Measurements from ENCODE around the gene CCDC93. TPM values are rescaled to one million over a fixed set of nuclear protein-coding genes. Genes with fewer than 3 reads are reported as not detected.

Gene CCDC93
- total RNA-seq, 4 donors from 2014 or later: 17.3 to 30.3 (median 23.6) TPM

DNA sequence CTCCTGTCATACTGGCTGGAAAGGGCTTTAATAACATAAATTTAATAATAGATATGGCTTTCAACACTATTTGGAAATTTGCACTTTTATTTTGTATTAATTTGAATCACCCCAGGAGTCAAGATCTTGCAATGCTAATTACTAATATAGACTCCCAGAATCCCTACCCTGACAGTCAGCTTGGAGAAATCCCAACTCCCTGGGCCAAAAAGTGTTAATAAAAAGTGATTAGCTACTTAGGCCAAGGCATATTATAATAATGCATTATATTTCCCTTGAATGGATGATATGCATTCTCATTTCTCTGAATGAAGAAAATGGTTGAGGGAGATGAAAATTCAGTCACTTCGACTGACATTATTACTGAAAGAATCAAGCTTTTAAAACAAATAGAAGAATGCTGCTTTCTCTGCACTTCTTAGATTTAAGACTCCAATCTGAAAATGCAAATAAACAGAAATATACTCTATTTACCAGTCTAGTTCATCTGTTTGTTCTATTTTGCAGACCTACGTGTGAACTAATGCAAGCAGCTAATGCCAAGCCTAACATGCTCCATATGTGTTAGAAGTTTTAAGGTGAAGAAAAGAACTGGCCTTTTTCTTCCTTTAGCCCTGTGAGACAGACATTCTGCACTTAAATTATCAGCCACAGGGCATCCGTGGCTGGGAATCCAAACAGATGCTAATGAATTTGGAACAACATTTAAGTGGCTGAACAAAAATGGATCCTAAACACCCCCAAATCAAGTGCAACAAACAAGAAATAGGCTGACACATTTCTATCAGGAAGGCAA lies 40.5 kb upstream of the CCDC93 start:
- Histone ChIP-seq H3K9me3 (no peaks in the 10 kb centered on the region), H3K4me3 (no peak overlapping the region), H3K27me3 (peaks cover 0 to 21% of the 10 kb centered on the region in 2 donors), H3K36me3 (no peaks in the 10 kb centered on the region), H3K27ac (no peak overlapping the region), H3K4me1 (peaks cover 0 to 12% (median 4%) of the 10 kb centered on the region in 4 donors)
- WGBS, 2 donors: 42 to 64% methylated on average over 3 of the region's 3 CpGs
- no peak for TF ChIP-seq EP300 (IDR thresholded peaks at IDR 0.05)
- no peak for TF ChIP-seq POLR2A (IDR thresholded peaks at IDR 0.05)
- TF ChIP-seq, protein P1, sequence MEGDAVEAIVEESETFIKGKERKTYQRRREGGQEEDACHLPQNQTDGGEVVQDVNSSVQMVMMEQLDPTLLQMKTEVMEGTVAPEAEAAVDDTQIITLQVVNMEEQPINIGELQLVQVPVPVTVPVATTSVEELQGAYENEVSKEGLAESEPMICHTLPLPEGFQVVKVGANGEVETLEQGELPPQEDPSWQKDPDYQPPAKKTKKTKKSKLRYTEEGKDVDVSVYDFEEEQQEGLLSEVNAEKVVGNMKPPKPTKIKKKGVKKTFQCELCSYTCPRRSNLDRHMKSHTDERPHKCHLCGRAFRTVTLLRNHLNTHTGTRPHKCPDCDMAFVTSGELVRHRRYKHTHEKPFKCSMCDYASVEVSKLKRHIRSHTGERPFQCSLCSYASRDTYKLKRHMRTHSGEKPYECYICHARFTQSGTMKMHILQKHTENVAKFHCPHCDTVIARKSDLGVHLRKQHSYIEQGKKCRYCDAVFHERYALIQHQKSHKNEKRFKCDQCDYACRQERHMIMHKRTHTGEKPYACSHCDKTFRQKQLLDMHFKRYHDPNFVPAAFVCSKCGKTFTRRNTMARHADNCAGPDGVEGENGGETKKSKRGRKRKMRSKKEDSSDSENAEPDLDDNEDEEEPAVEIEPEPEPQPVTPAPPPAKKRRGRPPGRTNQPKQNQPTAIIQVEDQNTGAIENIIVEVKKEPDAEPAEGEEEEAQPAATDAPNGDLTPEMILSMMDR (IDR thresholded peaks at IDR 0.05): no peak
- DNase-seq (ENCODE audit: low spot score in 2 of 2): no peak

DNA sequence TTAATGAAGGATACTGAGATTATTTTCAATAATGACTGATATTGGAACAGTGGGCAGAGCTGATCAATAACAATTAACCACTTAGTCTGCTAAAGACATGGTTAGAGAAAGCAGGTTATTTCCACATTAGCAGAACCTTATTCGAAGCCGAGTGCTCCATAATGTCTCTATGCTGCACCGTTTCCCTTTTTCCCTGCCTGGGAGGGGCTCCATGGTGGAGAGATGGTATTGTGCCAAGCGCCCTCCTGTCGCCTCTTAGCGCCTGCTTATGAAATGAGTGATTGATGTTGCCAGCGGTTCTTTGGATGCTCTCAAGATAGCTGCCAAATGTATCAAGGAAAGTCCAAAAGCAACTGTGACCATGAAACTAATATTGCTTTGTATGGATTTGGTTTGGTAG lies 39.8 kb upstream of the CCDC93 start:
- no peaks in the 10 kb centered on the region for H3K9me3 ChIP-seq
- 70 to 79% methylated on average over 7 of the region's 7 CpGs for WGBS, 2 donors
- no peak overlapping the region for H3K27ac ChIP-seq
- DNase-seq (ENCODE audit: low spot score in 2 of 2): no peak
- peaks cover 0 to 28% of the 10 kb centered on the region in 2 donors for H3K27me3 ChIP-seq
- TF ChIP-seq EP300 (IDR thresholded peaks at IDR 0.05) (no peak), POLR2A (IDR thresholded peaks at IDR 0.05) (no peak)
- TF ChIP-seq, protein P1 (IDR thresholded peaks at IDR 0.05): no peak
- H3K36me3 ChIP-seq: no peaks in the 10 kb centered on the region
- peaks cover 0 to 5% (median 2%) of the 10 kb centered on the region in 4 donors for H3K4me1 ChIP-seq
- H3K4me3 ChIP-seq: no peak overlapping the region

DNA sequence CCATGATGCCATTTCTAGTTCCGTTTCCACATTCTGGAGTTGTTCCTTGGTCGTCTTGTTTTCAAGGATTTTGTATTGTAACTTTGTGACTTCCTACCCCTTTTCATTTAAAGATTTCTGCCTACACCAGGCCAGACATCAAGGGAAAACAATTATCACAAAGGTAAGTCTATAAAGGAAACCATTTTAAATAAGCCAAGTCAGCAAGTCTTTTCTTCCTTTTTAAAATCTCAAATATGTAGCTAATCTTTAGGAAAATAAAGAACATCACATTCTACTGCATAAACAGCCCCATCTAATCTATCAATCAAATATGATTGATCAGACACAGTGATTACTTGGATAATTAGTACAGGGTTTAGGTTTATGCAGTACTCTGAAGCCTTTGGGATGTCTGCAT lies 38.6 kb upstream of the CCDC93 start:
- H3K27me3 ChIP-seq: peaks cover 0 to 34% of the 10 kb centered on the region in 2 donors
- WGBS, 2 donors: 81 to 82% methylated on average over 2 of the region's 2 CpGs
- no peaks in the 10 kb centered on the region for H3K9me3 ChIP-seq
- no peak for DNase-seq (ENCODE audit: low spot score in 2 of 2)
- TF ChIP-seq POLR2A (IDR thresholded peaks at IDR 0.05): no peak
- TF ChIP-seq EP300 (IDR thresholded peaks at IDR 0.05): no peak
- TF ChIP-seq, protein P1 (IDR thresholded peaks at IDR 0.05): no peak
- peaks cover 0 to 6% (median 2%) of the 10 kb centered on the region in 4 donors for H3K4me1 ChIP-seq
- H3K36me3 ChIP-seq: no peaks in the 10 kb centered on the region
- H3K27ac ChIP-seq: no peak overlapping the region
- H3K4me3 ChIP-seq: no peak overlapping the region

DNA sequence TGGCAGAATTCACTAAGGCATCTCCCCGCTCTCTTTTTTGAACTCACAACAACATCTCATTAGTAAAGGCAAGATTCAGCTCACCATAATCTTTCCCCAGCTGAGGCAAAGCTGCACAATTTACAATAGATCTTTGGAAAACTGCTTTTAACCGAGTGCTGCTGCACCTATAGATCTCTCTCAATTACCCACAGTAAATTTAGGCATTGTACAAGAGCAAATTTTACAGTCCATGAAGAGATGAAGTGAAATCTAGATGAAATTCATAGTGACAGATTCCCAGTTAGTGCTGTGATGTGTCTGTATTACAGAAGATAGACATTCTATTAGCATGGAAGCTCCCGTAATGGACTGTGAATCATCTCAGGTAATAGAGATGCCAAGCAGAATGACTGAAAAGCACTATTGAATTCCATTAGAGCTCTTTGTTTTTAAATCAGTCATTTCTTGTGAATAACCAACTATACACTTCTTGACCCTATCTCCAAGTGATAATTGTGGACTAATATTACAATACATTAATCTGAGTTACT lies 38.0 kb upstream of the CCDC93 start:
- H3K4me3 ChIP-seq: no peak overlapping the region
- H3K9me3 ChIP-seq: no peaks in the 10 kb centered on the region
- WGBS, 2 donors: 83 to 84% methylated on average over 3 of the region's 3 CpGs
- no peak for DNase-seq (ENCODE audit: low spot score in 2 of 2)
- peaks cover 0 to 40% of the 10 kb centered on the region in 2 donors for H3K27me3 ChIP-seq
- H3K27ac ChIP-seq: no peak overlapping the region
- TF ChIP-seq EP300 (IDR thresholded peaks at IDR 0.05): no peak
- TF ChIP-seq POLR2A (IDR thresholded peaks at IDR 0.05): no peak
- TF ChIP-seq, protein P1 (IDR thresholded peaks at IDR 0.05): no peak
- H3K4me1 ChIP-seq: peaks cover 0 to 12% (median 2%) of the 10 kb centered on the region in 4 donors
- no peaks in the 10 kb centered on the region for H3K36me3 ChIP-seq

- H3K27me3 ChIP-seq: peaks cover 0 to 44% of the 10 kb centered on the region in 2 donors
- WGBS, 2 donors: 82 to 83% methylated on average over 2 of the region's 2 CpGs
Measured at GRCh38 chr2:118050974-118051373, 37.1 kb upstream of the CCDC93 start.

More at GRCh38 chr2:118050974-118051373, 37.1 kb upstream of the CCDC93 start:
- H3K4me3 ChIP-seq: no peak overlapping the region
- peaks cover 0 to 13% (median 2%) of the 10 kb centered on the region in 4 donors for H3K4me1 ChIP-seq
- no peaks in the 10 kb centered on the region for H3K9me3 ChIP-seq
- no peak overlapping the region for H3K27ac ChIP-seq
- H3K36me3 ChIP-seq: no peaks in the 10 kb centered on the region
- TF ChIP-seq, protein P1 (IDR thresholded peaks at IDR 0.05): no peak
- no peak for TF ChIP-seq POLR2A (IDR thresholded peaks at IDR 0.05)
- no peak for TF ChIP-seq EP300 (IDR thresholded peaks at IDR 0.05)
- DNase-seq (ENCODE audit: low spot score in 2 of 2): no peak
